ENCODE measurements around the gene LCLAT1.
"Not testable (repeated sequence)": the region's sequence is repeated elsewhere in the genome, so short reads cannot be mapped to it uniquely, and the experiment has no call there.

The LCLAT1 gene

DNA sequence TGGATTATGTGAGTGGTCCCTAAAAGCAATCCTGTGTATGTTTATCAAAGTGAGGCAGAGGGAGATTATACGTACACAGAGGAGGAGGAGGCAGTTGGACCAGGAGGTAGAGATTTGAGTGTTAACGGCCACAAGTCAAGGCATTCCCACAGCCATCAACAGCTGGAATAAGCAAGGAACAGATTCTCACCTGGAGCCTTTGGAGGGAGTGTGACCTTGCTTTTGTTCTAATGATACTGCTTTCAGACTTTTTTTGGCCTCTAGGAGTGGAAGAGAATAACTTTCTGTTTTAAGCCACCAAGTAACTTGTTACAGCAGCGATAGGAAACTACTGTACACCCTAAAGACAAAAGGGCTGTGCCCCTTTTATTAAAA, 18.1 kb downstream of the LCLAT1 start:
- no peak for TF ChIP-seq ZFX (IDR thresholded peaks at IDR 0.05)
- TF ChIP-seq, protein P1, sequence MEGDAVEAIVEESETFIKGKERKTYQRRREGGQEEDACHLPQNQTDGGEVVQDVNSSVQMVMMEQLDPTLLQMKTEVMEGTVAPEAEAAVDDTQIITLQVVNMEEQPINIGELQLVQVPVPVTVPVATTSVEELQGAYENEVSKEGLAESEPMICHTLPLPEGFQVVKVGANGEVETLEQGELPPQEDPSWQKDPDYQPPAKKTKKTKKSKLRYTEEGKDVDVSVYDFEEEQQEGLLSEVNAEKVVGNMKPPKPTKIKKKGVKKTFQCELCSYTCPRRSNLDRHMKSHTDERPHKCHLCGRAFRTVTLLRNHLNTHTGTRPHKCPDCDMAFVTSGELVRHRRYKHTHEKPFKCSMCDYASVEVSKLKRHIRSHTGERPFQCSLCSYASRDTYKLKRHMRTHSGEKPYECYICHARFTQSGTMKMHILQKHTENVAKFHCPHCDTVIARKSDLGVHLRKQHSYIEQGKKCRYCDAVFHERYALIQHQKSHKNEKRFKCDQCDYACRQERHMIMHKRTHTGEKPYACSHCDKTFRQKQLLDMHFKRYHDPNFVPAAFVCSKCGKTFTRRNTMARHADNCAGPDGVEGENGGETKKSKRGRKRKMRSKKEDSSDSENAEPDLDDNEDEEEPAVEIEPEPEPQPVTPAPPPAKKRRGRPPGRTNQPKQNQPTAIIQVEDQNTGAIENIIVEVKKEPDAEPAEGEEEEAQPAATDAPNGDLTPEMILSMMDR (conservative IDR thresholded peaks at IDR 0.05) = no peak
- H3K27ac ChIP-seq = no peak overlapping the region

DNA sequence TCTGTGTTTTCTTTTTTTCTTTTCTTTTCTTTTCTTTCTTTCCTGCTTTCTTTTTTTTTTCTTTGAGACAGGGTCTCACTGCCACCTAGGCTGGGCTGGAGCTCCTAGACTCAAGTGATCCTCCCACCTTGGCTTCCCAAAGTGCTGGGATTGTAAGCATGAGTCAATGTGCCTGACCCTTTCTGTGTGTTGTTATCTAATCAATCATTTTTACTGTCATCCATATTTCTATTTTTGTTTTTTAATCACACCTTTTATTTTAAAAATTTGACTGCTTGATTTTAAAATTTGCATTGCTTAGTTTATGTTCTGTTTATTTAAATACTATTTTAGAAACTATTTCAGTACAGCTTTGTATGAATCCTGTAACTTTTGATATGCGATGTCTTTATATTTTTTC, 19.2 kb downstream of the LCLAT1 start:
- H3K27ac ChIP-seq = no peak overlapping the region

DNA sequence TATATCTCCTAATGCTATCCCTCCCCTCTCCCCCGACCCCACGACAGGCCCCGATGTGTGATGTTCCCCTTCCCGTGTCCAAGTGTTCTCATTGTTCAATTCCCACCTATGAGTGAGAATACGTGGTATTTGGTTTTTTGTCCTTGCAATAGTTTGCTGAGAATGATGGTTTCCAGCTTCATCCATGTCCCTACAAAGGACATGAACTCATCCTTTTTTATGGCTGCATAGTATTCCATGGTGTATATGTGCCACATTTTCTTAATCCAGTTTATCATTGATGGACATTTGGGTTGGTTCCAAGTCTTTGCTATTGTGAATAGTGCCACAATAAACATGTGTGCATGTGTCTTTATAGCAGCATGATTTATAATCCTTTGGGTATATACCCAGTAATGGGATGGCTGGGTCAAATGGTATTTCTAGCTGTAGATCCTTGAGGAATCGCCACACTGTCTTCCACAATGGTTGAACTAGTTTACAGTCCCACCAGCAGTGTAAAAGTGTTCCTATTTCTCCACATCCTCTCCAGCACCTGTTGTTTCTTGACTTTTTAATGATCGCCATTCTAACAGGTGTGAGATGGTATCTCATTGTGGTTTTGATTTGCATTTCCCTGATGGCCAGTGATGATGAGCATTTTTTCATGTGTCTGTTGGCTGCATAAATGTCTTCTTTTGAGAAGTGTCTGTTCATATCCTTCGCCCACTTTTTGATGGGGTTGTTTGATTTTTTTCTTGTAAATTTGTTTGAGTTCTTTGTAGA, 20.2 kb downstream of the LCLAT1 start:
- not testable (repeated sequence) for H3K27ac ChIP-seq

More for the DNA sequence above, 19.2 kb downstream of the LCLAT1 start:
- TF ChIP-seq ZFX (IDR thresholded peaks at IDR 0.05) = no peak
- TF ChIP-seq, protein P1 (conservative IDR thresholded peaks at IDR 0.05) = no peak

DNA sequence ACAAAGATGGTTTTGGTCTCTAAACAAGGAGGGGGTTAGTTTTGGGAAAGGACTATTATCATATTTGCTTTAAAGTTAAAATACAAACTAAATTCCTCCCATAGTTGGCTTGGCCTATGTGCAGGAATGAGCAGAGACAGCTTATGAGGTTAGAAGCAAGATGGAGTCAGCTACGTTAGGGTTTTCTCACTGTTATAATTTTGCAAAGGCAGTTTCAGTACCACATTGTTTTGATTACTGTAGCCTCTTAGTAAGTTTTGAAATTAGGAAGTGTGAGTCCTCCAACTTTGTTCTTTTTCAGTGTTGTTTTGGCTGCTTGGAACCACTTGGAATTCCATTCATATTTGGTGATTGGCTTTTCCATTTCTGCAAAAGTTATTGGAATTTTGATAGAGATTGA, 23.4 kb downstream of the LCLAT1 start:
- no peak overlapping the region for H3K27ac ChIP-seq
- TF ChIP-seq, protein P1 (conservative IDR thresholded peaks at IDR 0.05) = no peak
- no peak for TF ChIP-seq ZFX (IDR thresholded peaks at IDR 0.05)

DNA sequence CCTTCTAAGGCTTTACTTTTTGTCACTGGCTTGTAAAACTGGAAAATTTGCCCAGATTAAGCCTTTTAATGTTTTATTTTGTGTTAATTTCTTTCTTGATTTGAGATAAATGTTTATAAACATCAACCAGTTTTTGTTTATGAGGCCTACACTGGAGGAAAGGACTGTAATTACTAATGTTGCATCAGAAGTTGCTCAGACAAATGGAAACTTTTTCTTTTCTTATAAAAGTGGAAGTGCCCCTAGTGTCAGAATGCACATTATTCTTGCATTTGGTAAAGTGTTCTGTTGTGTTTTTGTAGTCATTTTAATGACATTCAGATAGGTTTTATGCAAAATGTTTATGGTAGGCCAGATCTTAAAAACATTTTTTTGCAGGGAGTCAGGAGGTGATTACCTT, 25.3 kb downstream of the LCLAT1 start:
- no peak overlapping the region for H3K27ac ChIP-seq

DNA sequence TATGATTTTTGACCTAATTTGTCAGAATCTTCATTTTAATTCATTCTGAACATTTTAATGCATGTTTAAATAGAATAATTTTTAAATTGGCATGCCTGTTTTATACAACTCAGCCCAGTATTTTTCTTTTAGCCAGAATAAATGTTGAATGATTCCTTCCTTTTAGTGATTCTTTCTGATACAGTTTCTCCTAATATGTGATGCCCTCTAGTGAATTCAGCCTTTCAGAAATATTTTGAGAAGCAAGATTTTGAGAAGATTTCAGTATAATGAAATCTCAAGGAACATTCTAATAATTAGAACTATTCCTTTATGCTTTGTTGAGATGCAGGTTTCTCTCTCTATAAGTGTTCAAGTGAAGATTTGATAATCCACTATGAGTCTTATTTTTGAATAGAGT, 28.5 kb downstream of the LCLAT1 start:
- TF ChIP-seq ZFX (IDR thresholded peaks at IDR 0.05) = no peak
- TF ChIP-seq, protein P1 (conservative IDR thresholded peaks at IDR 0.05) = no peak
- no peak overlapping the region for H3K27ac ChIP-seq

More for the DNA sequence above, 25.3 kb downstream of the LCLAT1 start:
- TF ChIP-seq, protein P1 (conservative IDR thresholded peaks at IDR 0.05) = no peak
- no peak for TF ChIP-seq ZFX (IDR thresholded peaks at IDR 0.05)

DNA sequence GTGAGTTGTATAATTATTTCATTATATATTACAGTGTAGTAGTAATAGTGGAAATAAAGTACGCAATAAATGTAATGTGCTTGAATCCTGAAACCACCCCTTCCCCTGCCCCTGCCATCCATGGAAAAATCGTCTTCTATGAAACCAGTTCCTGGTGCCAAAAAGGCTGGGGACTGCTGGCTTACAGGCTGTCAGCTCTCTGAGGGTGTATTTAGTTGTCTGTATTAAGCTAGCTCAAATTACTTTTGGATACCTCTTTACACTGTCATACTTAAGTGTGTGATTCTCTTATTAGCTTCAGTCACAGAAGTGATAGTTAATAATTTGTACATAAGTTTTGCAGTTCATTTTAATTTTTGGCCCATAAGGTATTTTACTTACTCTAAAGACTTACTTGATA, 29.6 kb downstream of the LCLAT1 start:
- no peak overlapping the region for H3K27ac ChIP-seq
- TF ChIP-seq, protein P1 (conservative IDR thresholded peaks at IDR 0.05) = no peak
- no peak for TF ChIP-seq ZFX (IDR thresholded peaks at IDR 0.05)
